Left lung (tissue), 10 donors: ENCODE measurements around the gene RCC1. TPM values are rescaled to one million over a fixed set of nuclear protein-coding genes. Genes with fewer than 3 reads are reported as not detected.

Experiments
- ATAC-seq: fragments of 200-7000 bp; cut with Tn5 transposase; one replicate; pipeline ENCODE4 v1.9.1; 2020; ENCODE audit warnings: moderate library complexity
- DNase-seq, 4 donors: peaks; one replicate each; pipeline ENCODE4 v3.0.0-alpha.2; 2013 to 2020
- H3K27ac ChIP-seq, 2 donors: fragments of 200-600 bp; sonication (generic) in 1 of 2; one replicate each; pipeline versions ENCODE4 v1.5.0 to v1.8.0; 2020 to 2021
- H3K27me3 ChIP-seq, 2 donors: fragments of 200-600 bp; sonication (generic) in 1 of 2; one replicate each; pipeline versions ENCODE4 v1.5.0 to v1.8.0; 2020 to 2021
- H3K36me3 ChIP-seq, 2 donors: fragments of 200-600 bp; sonication (generic) in 1 of 2; one replicate each; pipeline versions ENCODE4 v1.5.0 to v1.8.0; 2020 to 2021
- H3K4me1 ChIP-seq, 2 donors: fragments of 200-600 bp; one replicate each; pipeline ENCODE4 v1.8.0; 2021
- H3K4me3 ChIP-seq, 2 donors: fragments of 200-600 bp; sonication (generic) in 1 of 2; one replicate each; pipeline versions ENCODE4 v1.5.0 to v1.8.0; 2020 to 2021; ENCODE audit warnings: mild to moderate bottlenecking in 1 of 2
- H3K9me3 ChIP-seq, 2 donors: fragments of 200-600 bp; sonication (generic) in 1 of 2; one replicate each; pipeline versions ENCODE4 v1.5.0 to v1.8.0; 2020 to 2021
- intact Hi-C, 2 donors: fragments of 100-400 bp; cut with DNase I; formaldehyde crosslinking; loops; one replicate each; pipeline versions ENCODE4 v1.11.2 to v1.14.2; 2022
- polyA plus RNA-seq, 6 donors: library from polyadenylated mRNA; unstranded; fragments of 120-200 nt; gene quantifications; one replicate each; pipeline ENCODE4 v1.2.1, GENCODE V29; 2013; ENCODE audit not compliant: insufficient read length in 6 of 6
- total RNA-seq, 2 donors: library from RNA; stranded (reverse); fragmentation: NEBNext Ultra II Directional; extraction: Animal tissue kit (Norgen Biotek cat#: 25700); gene quantifications; one replicate each; pipeline ENCODE4 v1.2.1, GENCODE V29; 2021
- TF ChIP-seq, protein P1 (sequence below), 2 donors: fragments of 200-600 bp; sonication (generic) in 1 of 2; IDR thresholded peaks; one replicate each; pipeline versions ENCODE4 v1.5.0 to v1.8.0; 2021; ENCODE audit warnings: antibody characterized with exemption in 2 of 2
- donor health status: DM: no; HTN: yes; CAD: no.
- donor health status: DM: no; HTN: no; CAD: no.

The RCC1 gene
- total and polyA plus RNA-seq, 8 donors = 35.5 to 57.8 (median 38.7) TPM

DNA sequence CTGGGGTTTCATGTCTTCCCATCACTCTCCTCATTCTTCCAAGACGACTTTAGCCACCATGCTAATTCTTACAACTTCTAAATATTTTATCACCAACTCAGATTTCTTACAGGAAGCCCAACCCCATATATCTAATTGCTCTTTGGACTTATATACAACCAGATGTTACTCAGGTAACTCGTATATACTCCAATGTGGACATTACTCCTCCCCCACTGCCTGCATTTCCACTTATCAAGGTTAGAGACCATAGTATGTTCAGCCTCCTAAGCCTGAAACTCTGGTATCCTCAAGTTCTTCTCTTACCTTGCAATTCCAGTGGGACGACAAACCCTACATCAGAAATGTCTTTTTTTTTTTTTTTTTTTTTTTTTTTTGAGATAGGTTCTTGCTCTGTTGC, 2.7 kb upstream of the RCC1 start:
- H3K27me3 ChIP-seq = no peaks in the 10 kb centered on the region
- H3K27ac ChIP-seq = no peak overlapping the region
- H3K9me3 ChIP-seq = no peaks in the 10 kb centered on the region
- intact Hi-C loops = no loop called here
- TF ChIP-seq, protein P1, sequence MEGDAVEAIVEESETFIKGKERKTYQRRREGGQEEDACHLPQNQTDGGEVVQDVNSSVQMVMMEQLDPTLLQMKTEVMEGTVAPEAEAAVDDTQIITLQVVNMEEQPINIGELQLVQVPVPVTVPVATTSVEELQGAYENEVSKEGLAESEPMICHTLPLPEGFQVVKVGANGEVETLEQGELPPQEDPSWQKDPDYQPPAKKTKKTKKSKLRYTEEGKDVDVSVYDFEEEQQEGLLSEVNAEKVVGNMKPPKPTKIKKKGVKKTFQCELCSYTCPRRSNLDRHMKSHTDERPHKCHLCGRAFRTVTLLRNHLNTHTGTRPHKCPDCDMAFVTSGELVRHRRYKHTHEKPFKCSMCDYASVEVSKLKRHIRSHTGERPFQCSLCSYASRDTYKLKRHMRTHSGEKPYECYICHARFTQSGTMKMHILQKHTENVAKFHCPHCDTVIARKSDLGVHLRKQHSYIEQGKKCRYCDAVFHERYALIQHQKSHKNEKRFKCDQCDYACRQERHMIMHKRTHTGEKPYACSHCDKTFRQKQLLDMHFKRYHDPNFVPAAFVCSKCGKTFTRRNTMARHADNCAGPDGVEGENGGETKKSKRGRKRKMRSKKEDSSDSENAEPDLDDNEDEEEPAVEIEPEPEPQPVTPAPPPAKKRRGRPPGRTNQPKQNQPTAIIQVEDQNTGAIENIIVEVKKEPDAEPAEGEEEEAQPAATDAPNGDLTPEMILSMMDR (IDR thresholded peaks at IDR 0.05) = no peak
- peaks cover 0 to 19% of the 10 kb centered on the region in 2 donors for H3K36me3 ChIP-seq
- DNase-seq (no peak), ATAC-seq (no peak)
- H3K4me3 ChIP-seq = no peak overlapping the region
- peaks cover 8 to 14% of the 10 kb centered on the region in 2 donors for H3K4me1 ChIP-seq

DNA sequence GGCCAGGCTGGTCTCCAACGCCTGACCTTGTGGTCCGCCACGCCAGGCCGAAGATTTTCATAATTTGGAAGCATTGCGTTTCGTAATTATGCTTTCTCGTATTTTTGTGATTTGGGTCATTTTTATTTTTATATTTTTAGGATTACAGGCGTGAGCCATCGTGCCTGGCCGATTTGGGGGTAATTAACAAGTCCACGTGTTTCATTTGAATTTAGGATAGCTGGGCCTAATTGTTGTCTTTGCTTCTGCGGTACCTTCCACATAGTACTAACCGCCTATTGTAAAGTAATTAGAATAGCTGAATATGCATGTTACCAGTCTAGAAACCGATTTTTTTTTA, 1.0 kb downstream of the RCC1 start:
- intact Hi-C loops = no loop called here
- Histone ChIP-seq H3K9me3 (no peaks in the 10 kb centered on the region), H3K27ac (peak overlapping the region; percentile 83 to 92), H3K27me3 (no peaks in the 10 kb centered on the region), H3K4me3 (peak overlapping the region; percentile 61 to 79), H3K36me3 (peaks cover 0 to 53% of the 10 kb centered on the region in 2 donors), H3K4me1 (peaks cover 29 to 48% of the 10 kb centered on the region in 2 donors)
- no peak for DNase-seq
- TF ChIP-seq, protein P1 (IDR thresholded peaks at IDR 0.05) = no peak
- no peak for ATAC-seq

DNA sequence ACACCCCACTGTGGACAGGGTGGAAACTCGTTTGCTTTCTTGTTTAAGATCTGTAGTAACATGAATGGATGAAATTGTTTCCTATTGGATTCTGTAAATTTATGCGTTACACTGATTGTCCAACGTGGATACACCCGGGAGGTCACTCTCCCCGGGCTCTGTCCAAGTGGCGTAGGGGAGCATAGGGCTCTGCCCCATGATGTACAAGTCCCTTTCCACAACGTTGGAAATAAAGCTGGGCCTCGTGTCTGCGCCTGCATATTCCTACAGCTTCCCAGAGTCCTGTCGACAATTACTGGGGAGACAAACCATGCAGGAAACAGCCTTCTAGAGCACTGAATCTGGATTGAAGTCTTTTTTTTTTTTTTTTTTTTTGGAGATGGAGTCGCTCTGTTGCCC, 1.4 kb downstream of the RCC1 start:
- intact Hi-C loops = no loop called here
- ATAC-seq = no peak

GRCh38 chr1:28507646-28508434, 2.0 kb downstream of the RCC1 start:
- intact Hi-C loops = no loop called here
- H3K27ac ChIP-seq = peak overlapping the region; percentile 83 to 92
- TF ChIP-seq, protein P1 (IDR thresholded peaks at IDR 0.05) = no peak
- peaks cover 32 to 57% of the 10 kb centered on the region in 2 donors for H3K4me1 ChIP-seq
- H3K36me3 ChIP-seq = peaks cover 0 to 63% of the 10 kb centered on the region in 2 donors
- H3K4me3 ChIP-seq = peak overlapping the region; percentile 61 to 79
- no peaks in the 10 kb centered on the region for H3K27me3 ChIP-seq
- DNase-seq = no peak
- H3K9me3 ChIP-seq = no peaks in the 10 kb centered on the region
- ATAC-seq = no peak

More for the DNA sequence above, 1.4 kb downstream of the RCC1 start:
- no peak for DNase-seq
- Histone ChIP-seq H3K9me3 (no peaks in the 10 kb centered on the region), H3K4me3 (peak overlapping the region; percentile 61 to 79), H3K4me1 (peaks cover 32 to 52% of the 10 kb centered on the region in 2 donors), H3K27me3 (no peaks in the 10 kb centered on the region), H3K36me3 (peaks cover 0 to 57% of the 10 kb centered on the region in 2 donors), H3K27ac (peak overlapping the region; percentile 83 to 92)
- TF ChIP-seq, protein P1 (IDR thresholded peaks at IDR 0.05) = no peak

GRCh38 chr1:28508435-28508754, 2.6 kb downstream of the RCC1 start:
- no peak for DNase-seq
- intact Hi-C loops = no loop called here
- H3K4me3 ChIP-seq = peak overlapping the region; percentile 61 to 79

More at GRCh38 chr1:28508435-28508754, 2.6 kb downstream of the RCC1 start:
- Histone ChIP-seq H3K27me3 (no peaks in the 10 kb centered on the region), H3K4me1 (peaks cover 32 to 63% of the 10 kb centered on the region in 2 donors), H3K27ac (peak overlapping the region; percentile 83 to 92), H3K9me3 (no peaks in the 10 kb centered on the region), H3K36me3 (peaks cover 0 to 68% of the 10 kb centered on the region in 2 donors)
- TF ChIP-seq, protein P1 (IDR thresholded peaks at IDR 0.05) = no peak
- ATAC-seq = peak; percentile 3
